Smooth muscle cell (in vitro differentiated cells): ENCODE data around the gene LMO7. TPM values are rescaled to one million over a fixed set of nuclear protein-coding genes. Genes with fewer than 3 reads are reported as not detected.

Experiments used
- DNase-seq: peaks from one replicate; lab custom pipeline; 2025; ENCODE audit not compliant: unreplicated experiment; lab: John Stamatoyannopoulos, UW
- H2AFZ ChIP-seq: fragments of 200-600 bp; sonication (generic); 2 replicates; pipeline ENCODE4 v1.6.0; 2016; ENCODE audit warnings: antibody characterized with exemption, low read depth, mild to moderate bottlenecking
- H3F3A ChIP-seq: fragments of 200-600 bp; sonication (generic); 2 replicates; pipeline ENCODE4 v1.6.0; 2017; ENCODE audit warnings: antibody characterized with exemption, low read depth
- H3K27ac ChIP-seq: fragments of 200-600 bp; sonication (generic); 2 replicates; pipeline ENCODE4 v1.5.1; 2016; ENCODE audit warnings: low read depth, mild to moderate bottlenecking
- H3K27me3 ChIP-seq: fragments of 200-600 bp; sonication (generic); 2 replicates; pipeline ENCODE4 v1.6.1; 2016; ENCODE audit warnings: low read depth, mild to moderate bottlenecking
- H3K36me3 ChIP-seq: fragments of 200-600 bp; sonication (generic); 2 replicates; pipeline ENCODE4 v1.5.1; 2016; ENCODE audit warnings: low read depth
- H3K4me1 ChIP-seq: fragments of 200-600 bp; sonication (generic); 2 replicates; pipeline ENCODE4 v1.5.1; 2016; ENCODE audit warnings: low read depth
- H3K4me2 ChIP-seq: fragments of 200-600 bp; sonication (generic); 2 replicates; pipeline ENCODE4 v1.6.0; 2016; ENCODE audit warnings: mild to moderate bottlenecking
- H3K4me3 ChIP-seq: fragments of 200-600 bp; sonication (generic); 2 replicates; pipeline ENCODE4 v1.5.1; 2016; ENCODE audit warnings: mild to moderate bottlenecking
- H3K79me2 ChIP-seq: fragments of 200-600 bp; sonication (generic); 2 replicates; pipeline ENCODE4 v1.6.0; 2016; ENCODE audit warnings: low read depth, mild to moderate bottlenecking
- H3K9ac ChIP-seq: fragments of 200-600 bp; sonication (generic); 2 replicates; pipeline ENCODE4 v1.6.0; 2016; ENCODE audit warnings: low read depth
- H3K9me3 ChIP-seq: fragments of 200-600 bp; sonication (generic); replicated peaks from 2 replicates; pipeline ENCODE4 v1.5.1; 2016; ENCODE audit warnings: low read depth
- H4K20me1 ChIP-seq: fragments of 200-600 bp; sonication (generic); 2 replicates; pipeline ENCODE4 v1.6.0; 2016; ENCODE audit warnings: low read depth
- CTCF ChIP-seq: fragments of 200-600 bp; sonication (generic); IDR thresholded peaks from 2 replicates; pipeline ENCODE4 v1.5.1; 2017; ENCODE audit warnings: borderline replicate concordance, mild to moderate bottlenecking, antibody characterized with exemption; ENCODE audit not compliant: insufficient read depth, poor library complexity, severe bottlenecking
- WGBS: methylation state at CpG from one replicate; pipeline ENCODE4 v1.1.7; 2016; ENCODE audit warnings: low lambda C conversion rate; 5-methylcytosine and 5-hydroxymethylcytosine counted together
- polyA plus RNA-seq: library from polyadenylated mRNA; unstranded; fragments of >200 nt; fragmentation: Nextera tagmentation; extraction: Ambion mirVana; gene quantifications from 2 replicates; pipeline ENCODE4 v1.2.1, GENCODE V29; 2016
- total RNA-seq: library from RNA; depleted of rRNA; stranded (reverse); fragments of >200 nt; gene quantifications from 2 replicates; pipeline ENCODE4 v1.2.3, GENCODE V29; 2014

Gene LMO7
- total and polyA plus RNA-seq, 2 experiments from 2014 or later = 157 to 213 TPM

DNA sequence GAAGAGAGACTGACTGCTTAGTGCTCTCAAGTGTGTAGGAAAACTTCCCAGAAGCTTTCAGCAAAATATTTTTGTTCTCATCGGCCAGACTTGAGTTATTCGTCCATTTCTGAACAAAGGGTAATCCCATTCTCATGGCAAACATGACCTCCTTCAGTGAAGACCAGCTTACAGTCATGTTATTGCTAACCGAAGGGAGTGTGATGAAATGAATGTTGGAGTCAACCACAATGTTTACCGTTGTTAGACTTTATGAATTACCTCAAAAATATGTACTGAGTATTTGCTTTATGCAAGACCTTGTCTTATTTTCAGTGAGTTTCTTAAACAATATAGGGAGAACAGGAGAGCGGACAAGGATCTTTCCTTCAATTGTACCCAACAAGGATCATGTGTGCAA, 228.6 kb downstream of the LMO7 start:
- H3K79me2 ChIP-seq = no peaks in the 10 kb centered on the region
- DNase-seq = no peak
- no peaks in the 10 kb centered on the region for H3K27me3 ChIP-seq
- H3K27ac ChIP-seq = no peak overlapping the region
- WGBS = 53% methylated on average over 5 of the region's 5 CpGs
- H3K9me3 ChIP-seq = no peaks in the 10 kb centered on the region
- H3F3A ChIP-seq = no peaks in the 10 kb centered on the region
- no peaks in the 10 kb centered on the region for H3K4me1 ChIP-seq
- no peak overlapping the region for H3K4me3 ChIP-seq
- H2AFZ ChIP-seq = no peak overlapping the region
- no peaks in the 10 kb centered on the region for H4K20me1 ChIP-seq
- H3K9ac ChIP-seq = no peak overlapping the region
- no peak for TF ChIP-seq CTCF
- H3K36me3 ChIP-seq = no peaks in the 10 kb centered on the region
- no peak overlapping the region for H3K4me2 ChIP-seq

GRCh38 chr13:75867379-75868117, 231.4 kb downstream of the LMO7 start:
- Histone ChIP-seq H3F3A (no peaks in the 10 kb centered on the region), H3K4me1 (no peaks in the 10 kb centered on the region), H3K9ac (no peak overlapping the region), H3K27me3 (no peaks in the 10 kb centered on the region), H4K20me1 (no peaks in the 10 kb centered on the region), H2AFZ (no peak overlapping the region), H3K79me2 (no peaks in the 10 kb centered on the region), H3K27ac (no peak overlapping the region), H3K4me2 (no peak overlapping the region), H3K9me3 (no peaks in the 10 kb centered on the region), H3K36me3 (no peaks in the 10 kb centered on the region), H3K4me3 (no peak overlapping the region)
- no peak for TF ChIP-seq CTCF
- no peak for DNase-seq
- 94% methylated on average over 9 of the region's 9 CpGs for WGBS

GRCh38 chr13:75869981-75870380, 233.9 kb downstream of the LMO7 start:
- Histone ChIP-seq H3K79me2 (no peaks in the 10 kb centered on the region), H3K4me2 (peak overlapping the region; percentile 75), H3K9ac (no peak overlapping the region), H3F3A (no peaks in the 10 kb centered on the region), H3K36me3 (no peaks in the 10 kb centered on the region), H3K4me1 (no peaks in the 10 kb centered on the region), H3K4me3 (no peak overlapping the region), H3K27ac (no peak overlapping the region), H3K27me3 (no peaks in the 10 kb centered on the region), H3K9me3 (no peaks in the 10 kb centered on the region), H4K20me1 (no peaks in the 10 kb centered on the region), H2AFZ (no peak overlapping the region)
- no peak for DNase-seq
- TF ChIP-seq CTCF = no peak
- WGBS = 48% methylated on average over 4 of the region's 4 CpGs

- H3K9me3 ChIP-seq = no peaks in the 10 kb centered on the region
- peak; percentile 81 for TF ChIP-seq CTCF
- 47% methylated on average over 14 of the region's 14 CpGs for WGBS
- peak overlapping the region; percentile 34 for H3K4me3 ChIP-seq
- H3K9ac ChIP-seq = no peak overlapping the region
- no peaks in the 10 kb centered on the region for H3F3A ChIP-seq
- peak overlapping the region; percentile 20 for H2AFZ ChIP-seq
- peak overlapping the region; percentile 75 for H3K4me2 ChIP-seq
- no peaks in the 10 kb centered on the region for H4K20me1 ChIP-seq
- H3K27ac ChIP-seq = no peak overlapping the region
- no peaks in the 10 kb centered on the region for H3K4me1 ChIP-seq
- no peak for DNase-seq
- H3K36me3 ChIP-seq = no peaks in the 10 kb centered on the region
- no peaks in the 10 kb centered on the region for H3K79me2 ChIP-seq
- no peaks in the 10 kb centered on the region for H3K27me3 ChIP-seq
Measured at GRCh38 chr13:75870397-75870903, 234.3 kb downstream of the LMO7 start.
